Activated T-cell treated with anti-CD3 and anti-CD28 coated beads for 24 hours (primary cell): ENCODE data around the gene PEX5L.

Source experiments
- DNase-seq: peaks from one replicate; pipeline ENCODE4 v3.0.0-alpha.2; 2020; ENCODE audit warnings: low read depth

The PEX5L gene

DNA sequence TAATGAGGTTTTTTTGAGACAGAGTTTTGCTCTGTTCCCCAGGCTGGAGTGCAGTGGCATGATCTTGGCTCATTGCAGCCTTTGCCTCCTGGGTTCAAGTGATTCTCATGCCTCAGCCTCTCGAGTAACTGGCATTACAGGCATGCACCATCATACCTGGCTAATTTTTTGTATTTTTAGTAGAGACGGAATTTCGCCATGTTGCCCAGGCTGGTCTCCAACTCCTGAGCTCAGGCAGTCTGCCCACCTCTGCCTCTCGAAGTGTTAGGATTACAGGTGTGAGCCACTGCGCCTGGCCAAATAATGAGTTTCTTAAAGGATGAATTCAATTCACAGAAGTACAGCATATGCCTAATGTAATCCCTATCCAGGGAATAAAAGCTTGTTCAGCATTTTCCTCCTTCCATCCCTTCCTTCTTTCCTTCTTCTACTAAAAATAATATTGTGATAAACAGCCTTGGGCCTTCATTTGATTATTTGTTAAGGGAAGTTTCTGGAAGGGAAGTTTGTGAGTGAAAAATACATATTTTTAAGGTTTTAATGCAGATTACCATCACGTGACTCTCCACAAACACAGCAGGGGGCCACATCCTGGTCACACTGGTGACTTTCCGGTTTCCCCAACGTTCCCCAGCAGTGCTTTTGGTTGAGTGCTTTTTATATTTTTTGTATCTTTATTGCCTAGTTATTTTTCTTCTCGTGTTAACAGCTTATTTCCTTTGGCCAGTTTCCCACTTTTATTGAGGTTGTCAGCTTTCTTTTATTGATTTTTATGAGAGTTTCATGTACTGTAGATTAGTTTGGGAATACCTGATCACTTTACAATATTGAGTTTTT lies 267.1 kb downstream of the PEX5L start:
- no peak for DNase-seq

DNA sequence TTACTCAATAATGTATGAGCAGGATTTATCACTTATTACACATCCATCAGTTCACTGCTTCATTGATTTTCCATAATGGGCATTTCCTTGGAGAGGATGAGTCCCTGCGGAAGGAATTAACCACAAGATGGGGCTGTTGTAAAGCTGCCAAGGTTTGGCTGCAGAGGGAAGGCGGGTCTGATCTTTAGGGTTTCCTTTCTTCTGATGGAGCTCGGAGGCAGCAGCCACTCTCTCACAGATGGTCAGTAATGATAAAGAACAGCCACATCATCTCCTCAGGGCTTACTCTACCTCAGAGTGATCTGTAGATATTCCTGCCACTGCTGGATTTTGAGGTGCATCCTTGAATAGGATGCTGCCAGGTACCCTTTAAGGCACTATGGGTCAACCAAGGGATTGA lies 268.7 kb downstream of the PEX5L start:
- no peak for DNase-seq

DNA sequence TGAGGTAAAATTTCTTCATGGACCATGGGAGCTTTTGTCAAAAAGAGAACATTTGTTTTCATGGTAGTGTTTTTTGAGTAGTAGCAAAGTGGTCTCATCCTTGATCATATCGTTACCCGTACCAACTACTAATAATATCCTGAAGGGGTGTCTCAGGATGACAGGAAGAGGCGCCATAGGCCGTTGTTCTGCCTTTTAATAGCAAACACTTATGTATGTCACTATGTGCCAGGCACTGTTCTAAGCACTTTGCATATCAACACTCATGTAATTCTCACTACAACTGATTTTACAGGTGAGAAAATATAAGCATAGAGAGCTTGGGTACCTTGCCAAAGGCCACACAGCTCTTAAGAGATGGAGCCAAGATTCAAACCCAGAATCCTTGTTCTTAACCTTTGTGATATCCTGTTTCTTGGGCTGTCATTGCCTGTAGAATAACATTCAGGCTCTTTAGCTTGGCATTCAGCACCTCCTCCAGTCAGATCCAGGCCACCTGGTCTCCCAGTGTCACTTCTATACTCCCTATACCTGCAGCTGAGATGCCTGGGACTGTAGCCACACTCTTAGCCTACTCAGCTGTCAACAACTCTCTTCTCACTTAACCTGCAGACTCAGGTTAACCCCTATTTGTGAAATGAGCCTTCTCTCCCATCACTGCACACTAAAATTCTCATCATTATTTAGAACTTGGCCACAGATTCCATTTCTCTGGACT lies 270.2 kb downstream of the PEX5L start:
- no peak for DNase-seq

DNA sequence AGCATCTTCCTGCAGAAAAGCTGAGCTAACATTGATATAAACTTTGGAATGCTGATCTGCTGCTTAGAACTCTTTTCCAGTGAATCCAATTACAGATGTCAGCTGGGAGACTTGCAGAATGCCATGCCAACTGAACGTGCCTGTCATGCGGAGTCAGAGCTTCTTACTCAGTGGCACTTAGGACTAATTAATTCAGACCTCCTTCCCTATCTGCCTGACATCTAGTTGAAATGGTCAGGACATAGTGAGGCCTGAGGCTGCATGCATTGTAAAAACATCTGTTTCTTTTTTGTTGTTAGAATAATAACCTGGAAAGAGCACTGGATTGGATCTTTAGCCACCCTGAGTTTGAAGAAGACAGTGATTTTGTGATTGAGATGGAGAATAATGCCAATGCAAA lies 271.3 kb downstream of the PEX5L start:
- DNase-seq = no peak

DNA sequence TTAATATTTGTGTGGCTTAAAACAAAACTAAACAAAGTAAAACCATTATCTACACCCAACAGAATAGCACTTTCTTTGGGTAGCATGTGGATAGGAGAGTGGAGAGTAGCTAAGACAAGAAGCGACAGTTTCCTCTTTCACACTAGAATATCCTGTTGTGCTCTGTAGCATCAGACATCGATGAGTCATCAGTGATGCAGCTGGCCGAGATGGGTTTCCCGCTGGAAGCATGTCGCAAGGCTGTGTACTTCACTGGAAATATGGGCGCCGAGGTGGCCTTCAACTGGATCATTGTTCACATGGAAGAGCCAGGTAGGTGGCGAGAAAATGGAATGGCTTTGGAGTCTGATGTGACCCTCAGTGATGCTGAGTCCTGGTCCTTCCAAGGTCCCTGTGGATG lies 275.8 kb downstream of the PEX5L start:
- no peak for DNase-seq

DNA sequence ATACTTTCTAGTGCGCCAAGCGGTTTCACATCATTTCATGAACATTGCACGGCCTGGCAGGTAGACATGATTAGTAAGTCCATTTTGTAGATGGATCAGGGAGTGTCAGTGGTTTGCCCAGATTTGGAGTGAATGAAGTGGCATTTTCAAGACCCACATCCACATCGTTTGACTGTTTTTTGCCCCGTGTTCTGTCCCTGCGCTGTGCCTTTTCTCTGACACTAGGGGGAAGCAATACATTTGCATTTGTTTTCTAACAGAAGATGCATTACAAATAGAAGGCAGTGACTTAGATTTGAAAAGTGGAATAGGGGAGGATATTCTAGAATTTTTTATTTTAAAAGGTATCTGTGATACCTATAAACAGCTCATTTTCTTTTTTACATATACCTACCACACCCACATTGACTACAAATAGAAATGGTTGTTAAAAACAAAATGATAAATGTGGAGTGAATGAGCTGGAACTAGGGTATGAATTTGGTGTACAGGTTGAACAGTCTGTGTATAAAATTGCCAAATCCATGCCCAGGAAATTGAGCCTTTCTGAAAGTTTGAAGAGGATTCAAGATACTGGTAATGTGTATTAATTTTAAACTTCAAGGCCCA lies 285.9 kb downstream of the PEX5L start:
- DNase-seq = no peak

DNA sequence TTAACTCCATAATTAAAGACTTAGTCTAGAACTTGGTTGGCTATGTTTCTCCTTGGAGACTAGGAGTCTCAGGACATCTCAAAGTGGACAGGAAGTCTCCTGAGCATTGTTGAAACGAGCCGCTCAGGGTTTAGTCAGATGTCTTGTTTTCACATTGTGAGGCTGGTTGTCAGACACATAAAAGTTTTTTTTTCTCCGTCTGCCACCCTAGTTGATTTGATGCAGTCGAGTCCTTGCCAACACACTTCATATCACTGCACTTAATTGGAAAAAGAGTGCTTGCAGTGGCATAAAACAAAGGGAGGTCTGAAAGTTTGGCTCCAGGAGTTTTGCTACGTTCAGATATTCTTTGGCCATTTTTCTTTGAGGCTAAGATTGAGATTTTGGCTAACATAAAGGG lies 291.0 kb downstream of the PEX5L start:
- DNase-seq = no peak

DNA sequence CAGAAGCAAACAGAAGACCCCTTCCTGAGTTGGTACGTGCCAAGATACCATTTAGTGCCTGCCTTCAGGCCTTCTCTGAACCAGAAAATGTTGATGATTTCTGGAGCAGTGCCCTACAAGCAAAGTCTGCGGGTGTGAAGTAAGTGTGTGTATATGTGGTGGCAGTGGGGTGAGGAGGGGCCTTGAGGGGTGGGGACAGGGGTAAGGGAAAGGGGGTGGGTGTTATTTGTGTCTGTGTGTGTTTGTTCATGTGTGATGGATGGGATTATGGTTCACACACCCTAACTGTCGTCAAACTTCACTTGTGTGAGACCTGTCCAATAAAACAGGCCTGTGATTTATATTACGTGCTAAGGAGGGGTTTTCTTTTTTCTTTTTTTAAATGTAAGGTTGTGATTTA lies 291.7 kb downstream of the PEX5L start:
- DNase-seq = no peak
